Left hindlimb (tissue), 1 donor: Measurements from ENCODE around the gene LRRC10B.

Source experiments
- DNase-seq: peaks from one replicate; pipeline ENCODE4 v3.0.0-alpha.2; 2018

LRRC10B gene

DNA sequence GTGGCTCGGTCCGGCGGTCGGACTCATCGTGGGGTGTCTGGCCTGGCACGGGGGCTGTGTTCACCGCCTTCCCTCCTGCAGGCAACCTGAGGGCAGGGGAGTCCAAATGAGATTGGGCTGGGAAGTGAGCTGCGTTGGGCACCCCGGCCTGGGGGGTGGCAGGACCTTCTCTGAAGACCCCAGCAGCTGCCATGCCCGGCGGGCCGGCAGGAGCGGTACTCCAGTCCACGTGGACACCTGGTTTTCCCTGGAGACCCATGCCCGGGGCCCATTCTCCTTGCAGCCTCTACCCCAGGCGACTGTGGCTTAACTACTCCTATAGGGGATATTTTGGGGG is 24.5 kb downstream of the LRRC10B start:
- no peak for DNase-seq

DNA sequence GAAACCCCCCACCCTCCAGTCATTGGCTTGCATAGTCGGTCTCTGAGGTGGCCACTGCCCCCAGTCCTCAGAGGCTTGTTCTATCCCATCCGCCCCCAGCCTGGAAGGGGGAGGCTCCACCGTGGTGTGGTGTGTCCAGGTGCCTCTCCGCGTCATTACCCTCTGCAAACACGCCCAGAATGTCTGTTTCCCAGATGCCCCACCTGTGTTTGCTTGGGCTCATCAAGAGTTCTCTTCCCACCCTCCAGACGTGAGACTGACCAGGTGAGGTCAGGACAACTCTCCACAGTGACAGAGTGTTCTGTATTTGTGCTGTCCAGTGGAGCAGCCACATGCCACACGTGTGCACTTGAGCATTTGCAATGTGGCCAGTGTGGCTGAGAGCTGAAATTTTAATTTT is 24.9 kb downstream of the LRRC10B start:
- DNase-seq = no peak

DNA sequence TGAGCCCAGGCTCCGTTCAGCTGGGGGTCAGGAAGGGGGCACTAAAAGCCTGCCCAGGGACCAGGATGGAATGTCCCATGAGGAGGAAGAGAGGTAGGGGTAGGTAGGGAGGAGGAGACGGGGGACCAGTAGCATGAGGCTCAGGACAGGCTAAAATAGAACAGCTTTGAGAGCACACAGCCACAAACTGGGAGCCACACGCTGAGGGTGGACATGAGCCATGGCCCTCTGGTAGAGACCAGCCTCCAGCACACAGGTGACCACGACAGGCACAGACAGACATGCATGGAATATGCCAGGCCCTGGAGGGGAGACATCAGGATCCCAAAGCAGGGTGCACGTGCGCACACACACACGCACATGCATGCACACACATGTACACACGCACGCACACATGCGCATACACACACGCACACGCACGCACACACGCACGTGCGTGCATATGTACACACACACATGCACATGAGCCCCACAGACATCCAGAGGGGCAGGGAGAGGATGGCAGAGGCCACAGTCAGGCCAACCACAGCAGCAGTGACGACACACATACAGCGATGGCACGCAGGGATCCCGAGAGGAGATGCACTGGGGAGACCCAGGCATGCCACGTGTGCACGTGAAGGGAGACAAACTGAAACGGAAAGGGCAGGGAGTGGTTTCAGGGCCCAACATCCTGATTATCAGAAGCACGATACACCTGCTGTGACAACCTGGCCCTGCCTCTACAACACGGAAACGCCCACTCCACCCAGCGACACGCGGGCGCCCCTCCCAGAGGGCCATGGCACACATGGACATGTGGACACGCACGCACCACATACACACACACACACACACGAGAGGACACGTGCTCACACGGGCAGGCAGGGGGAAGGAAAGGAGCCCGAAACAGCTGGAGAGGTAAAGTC is 25.7 kb downstream of the LRRC10B start:
- no peak for DNase-seq

DNA sequence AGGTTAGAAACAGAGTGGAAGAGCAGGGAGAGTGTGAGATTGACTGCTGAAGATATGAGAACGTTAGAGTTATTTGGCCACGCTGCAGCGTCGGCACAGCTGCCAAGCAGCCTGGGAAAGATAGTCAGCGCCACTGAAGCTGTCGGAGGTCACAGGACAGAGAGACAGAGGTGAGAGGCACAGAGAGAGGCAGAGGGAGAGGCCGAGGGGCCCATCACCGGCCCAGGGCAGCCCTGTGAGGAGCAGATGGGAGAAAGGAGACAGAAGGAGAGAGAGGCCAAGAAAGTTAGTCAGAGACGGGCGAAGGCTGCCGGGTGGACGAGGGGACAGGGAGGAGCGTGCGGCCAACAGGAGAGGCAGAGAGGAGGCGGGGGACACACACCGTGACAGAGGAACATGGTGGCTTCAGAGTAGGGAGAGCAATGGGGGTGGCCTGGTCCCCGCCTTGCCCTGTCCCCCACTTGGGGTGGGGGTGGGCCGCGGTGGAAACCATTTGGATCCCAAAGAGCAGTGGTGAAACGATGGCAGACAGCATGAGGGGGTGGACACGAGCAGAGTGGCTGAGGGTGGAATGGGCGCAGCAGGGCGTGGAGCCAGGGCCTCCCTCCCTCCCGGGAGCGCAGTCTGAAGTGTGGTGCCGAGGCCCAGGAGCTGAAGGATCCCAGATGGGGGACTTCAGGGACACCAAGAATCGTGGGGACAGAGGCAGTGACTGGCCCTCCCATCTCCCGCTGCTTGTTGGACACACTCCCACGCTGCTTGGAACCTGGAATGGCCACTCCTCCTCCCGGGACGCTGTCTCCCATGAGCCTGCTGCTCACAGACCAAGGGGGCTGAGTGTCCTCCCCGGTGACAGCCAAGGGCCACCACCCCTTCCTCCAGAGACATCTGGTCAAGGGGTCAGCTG is 26.6 kb downstream of the LRRC10B start:
- DNase-seq = no peak

DNA sequence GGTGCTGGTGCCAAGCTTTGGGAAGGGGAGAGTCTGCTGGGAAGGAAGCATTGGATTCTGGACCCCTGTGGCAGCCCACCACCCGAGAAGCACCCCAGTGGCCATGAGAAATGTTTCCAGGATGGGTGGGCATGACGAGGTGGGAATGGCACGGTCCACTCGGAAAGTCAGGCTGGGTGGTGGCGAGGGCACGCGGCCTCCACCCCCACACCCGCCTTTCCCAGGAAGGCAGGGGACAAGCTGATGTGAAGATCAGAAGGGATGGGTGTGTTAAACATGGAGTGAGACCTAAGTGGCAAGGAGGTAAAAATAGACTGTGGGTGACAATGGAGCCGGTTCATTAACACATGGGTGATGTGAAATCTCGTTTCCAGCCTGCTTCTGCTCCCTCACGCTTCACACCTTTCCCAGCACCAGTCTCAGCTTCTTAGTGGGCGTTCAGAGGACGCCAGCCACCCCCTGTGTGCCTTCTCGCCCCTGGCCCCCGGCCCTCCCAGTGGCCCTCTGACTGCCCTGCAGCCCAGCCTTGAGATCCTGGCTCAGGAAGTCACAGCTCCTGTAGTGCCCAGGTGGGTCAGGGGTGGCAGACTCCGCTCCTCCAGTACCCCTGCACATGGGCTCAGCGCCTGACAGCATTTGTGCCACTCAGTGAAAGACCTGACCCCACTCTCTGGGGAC is 27.6 kb downstream of the LRRC10B start:
- no peak for DNase-seq

DNA sequence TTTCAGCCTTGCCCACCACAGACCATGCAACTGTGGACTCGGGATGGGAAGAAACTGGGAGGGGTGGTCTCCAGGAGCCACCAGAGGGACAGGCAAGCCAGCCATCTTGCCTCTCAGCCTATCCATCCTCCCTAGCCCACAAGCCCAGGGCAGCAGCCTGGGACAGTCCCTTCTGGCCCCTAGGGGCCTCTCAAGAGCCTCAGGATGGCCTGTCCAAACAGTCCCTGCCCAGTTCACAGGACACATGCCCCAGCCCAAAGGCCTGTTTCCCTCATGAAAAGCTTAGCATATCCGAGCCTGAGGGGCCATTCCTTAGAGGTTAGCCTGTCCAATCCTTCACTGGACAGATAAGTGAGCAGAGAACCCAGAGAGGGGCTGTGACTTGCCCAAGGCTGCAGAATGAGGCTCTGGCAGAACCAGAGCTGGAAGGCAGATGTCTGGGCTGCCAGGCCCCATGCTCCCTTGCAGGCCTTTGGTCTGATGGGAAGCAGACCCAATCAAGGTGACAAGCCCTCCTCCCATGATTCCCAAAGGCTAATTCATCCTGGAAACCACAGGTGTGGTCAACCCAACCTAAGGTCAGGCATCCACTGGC is 28.2 kb downstream of the LRRC10B start:
- no peak for DNase-seq

DNA sequence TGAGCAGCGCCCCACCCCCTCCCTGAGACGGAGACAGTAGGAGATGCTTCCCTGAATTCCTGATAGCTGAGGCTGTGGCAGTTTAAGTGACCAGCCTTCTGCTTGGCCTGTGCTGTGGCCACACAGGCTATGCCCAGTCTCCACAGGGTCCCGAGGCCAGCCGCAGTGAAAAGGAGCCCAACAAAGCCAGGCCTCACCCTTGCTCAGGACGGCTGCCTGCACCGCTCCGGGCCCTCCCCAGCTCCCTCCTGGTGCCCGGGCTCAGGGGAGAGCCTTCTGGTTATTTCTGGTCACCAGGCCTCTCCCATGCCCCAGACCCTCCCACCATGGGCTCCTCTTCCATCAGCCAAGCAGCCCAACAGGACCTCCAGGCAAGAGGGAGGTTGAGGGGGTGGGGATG is 28.8 kb downstream of the LRRC10B start:
- DNase-seq = no peak

DNA sequence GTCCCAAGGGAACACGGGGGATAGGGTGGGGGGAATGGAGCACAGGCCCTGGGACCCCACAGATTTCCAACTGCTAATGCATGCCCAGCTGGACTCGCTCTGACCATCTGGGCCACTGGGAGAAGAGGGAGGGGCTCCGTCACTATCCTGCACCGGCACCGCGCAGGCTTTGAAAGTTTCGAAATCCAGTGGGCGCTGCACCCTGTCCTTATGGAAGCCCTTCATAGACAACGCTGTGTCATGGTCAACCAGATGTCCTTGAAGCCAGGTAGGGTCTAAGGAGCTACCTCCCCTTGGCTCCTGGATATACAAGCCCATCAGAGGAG is 30.1 kb downstream of the LRRC10B start:
- no peak for DNase-seq

DNA sequence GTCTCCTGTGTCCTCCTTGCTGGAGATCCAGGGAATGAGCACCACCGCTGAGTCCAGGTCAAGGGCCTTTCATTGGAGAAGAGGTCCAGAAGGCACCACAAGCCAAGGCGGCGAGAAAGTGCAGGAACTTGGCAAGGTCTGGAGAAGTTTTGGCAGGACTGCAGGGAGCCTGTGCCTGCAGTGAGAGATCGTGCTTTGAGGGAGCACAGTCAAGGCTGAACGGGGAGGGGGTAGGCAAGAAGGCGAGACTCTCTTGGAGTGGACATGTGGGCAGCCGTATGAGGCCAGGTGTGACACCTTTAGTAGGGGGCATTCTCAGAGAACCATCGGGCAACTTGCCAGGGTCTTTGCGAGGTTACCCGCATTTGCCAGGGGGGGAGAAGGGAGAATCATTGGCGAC is 30.5 kb downstream of the LRRC10B start:
- no peak for DNase-seq

DNA sequence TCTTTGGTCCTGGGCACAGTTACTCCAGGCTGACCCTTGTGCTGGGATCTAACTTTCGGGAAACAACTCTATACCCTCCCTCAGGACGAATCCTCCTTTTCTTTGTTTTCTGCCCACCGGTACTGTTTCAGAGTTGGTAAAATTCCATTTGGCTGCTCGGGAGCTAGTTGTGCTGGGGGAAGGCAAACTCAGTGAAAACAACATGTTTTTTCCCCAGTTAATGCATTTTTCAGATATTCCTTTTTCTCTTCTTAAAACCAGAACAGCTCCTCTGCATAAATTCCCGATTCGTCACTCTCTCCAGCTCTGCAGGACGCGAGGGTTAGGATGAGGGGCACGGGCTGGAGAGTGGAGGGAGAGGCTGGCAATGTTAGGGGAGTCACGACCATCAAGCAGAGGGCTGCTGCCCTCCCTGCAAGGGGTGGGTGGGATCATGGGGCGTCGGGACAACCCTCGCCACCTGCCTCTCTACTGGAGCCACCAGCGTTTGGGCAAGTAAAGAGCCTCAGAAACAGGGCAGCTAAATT is 31.3 kb downstream of the LRRC10B start:
- DNase-seq = no peak

DNA sequence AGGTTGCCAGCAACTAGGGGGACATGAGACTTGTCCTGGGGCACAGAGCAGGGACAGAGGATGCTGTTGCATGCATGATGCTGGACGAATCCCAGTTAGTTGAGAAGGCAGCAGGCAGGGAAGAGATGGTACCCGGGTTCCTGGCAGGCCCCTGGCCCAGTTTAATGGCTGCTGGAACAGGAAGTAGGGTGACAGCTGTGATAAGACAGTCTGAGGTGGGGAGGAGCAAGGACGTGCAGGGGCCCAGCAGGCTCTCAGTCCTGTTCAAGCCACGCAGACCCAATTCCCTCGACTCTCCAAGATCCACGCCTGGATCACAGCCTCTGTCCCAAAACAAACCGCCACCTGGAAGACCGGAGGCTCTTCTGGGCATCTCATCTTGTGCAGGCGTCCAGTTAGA is 32.0 kb downstream of the LRRC10B start:
- DNase-seq = no peak

DNA sequence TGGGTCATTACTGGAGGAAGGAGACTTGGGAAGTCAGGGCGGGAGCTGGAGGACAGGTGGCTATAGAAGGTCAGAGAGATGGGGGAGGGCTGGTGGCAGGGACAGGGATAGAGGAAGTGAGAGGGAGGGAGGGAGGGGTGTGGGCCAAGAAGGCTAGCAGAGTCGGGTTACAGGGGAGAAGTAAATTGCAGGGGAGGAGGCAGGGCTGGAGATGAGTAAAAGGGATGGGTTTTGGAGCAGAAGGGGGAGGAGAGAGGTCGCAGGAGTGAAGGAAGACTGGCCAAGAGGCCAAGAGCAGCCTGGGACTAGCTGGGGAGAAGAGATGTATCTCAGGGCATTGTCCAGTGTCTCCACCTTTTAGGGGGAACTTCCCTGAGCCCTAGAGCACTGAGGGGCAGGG is 33.0 kb downstream of the LRRC10B start:
- DNase-seq = peak; percentile 60

DNA sequence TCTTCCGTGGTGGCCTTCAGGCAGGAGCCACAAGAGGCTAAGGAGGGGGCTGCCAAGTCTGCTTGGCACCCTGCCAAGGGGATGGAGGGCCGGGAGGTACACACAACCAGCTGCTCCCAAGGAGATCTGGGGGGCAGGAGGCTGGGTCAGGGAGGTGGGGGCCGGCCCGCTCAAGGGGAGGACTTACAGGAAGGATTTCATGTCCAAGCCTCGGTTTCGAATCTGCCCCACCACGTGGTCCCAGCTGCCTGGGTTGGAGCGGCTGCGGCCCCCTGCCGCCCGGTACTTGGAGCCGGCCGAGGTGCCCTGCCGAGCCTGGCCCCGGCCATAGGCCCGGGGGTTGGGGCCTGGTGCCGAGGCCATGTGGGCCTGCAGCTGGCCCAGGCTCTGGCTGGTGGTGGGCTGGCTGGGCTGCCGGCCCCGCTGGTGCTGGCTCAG is 33.5 kb downstream of the LRRC10B start:
- peak; percentile 48 for DNase-seq

DNA sequence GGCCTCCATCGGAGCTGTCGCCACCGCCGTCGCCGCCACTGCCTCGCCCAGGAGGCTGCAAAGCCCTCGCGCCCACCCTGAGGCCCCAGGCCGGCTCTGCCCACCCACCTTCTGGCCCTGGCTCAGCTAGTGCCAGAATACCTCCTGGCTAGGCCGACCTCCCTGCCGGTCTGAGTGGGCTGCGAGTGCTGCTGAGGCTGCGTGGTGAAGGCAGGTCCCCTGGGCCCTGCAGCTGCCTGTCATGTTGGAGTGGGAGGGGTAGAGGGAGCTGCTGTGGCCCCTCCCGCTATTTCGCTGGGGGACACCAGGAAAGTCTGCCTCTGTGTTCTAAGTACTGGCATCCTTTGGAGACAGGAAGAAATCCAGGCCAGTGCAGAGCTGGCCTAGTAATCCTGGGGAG is 34.2 kb downstream of the LRRC10B start:
- DNase-seq = no peak

DNA sequence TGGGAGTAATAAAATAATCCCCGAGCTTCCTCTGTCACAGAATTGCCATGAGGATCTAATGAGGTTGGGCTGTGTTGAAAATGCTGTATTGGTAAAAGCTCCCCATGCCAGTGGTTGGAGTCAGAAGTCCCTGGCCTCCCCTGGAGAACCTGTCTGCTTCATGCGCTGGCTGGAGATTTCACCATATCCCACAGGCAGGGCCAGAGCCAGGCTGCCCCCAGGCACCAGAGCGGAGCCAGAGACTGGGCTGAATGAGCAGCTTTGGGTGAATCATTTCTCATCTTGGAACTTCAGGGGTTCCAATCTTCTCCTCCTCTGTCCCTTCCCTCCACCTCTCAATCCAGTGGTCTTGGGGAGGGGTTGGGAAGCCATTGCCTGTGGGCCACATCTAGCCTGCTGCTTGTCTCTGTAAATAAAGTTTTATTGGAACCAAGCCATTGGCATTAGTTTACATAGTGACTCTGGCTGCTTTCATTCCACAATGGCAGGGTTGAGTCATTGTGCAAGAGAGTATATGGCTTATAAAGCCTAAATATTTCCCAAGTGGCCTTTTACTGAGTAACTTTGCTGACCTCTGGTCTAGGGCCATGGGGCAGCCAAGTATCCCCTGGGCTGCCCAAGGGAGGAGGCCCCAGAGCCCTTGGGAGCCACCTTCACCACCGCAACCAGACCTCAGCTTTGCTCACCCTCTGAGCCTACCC is 35.2 kb downstream of the LRRC10B start:
- no peak for DNase-seq

DNA sequence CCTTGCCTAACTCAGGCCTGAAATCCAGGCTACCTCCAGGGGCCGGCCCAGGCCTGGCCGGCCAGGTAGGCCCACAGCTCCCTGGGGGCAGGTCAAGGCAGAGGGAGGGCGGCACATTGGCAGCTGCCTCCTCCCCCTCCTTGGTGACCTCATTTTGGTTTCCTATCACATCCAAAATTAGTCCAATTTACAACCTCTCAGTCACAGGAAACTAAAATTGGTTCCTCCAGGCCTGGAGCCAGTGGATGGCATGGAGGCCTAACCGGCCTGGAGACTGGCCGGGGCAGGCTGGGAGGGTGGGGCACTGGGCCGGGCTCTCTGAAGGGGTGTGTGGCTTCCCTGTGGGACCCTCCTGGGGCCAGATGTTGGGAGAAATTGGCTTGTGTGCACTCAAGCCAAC is 35.9 kb downstream of the LRRC10B start:
- no peak for DNase-seq

DNA sequence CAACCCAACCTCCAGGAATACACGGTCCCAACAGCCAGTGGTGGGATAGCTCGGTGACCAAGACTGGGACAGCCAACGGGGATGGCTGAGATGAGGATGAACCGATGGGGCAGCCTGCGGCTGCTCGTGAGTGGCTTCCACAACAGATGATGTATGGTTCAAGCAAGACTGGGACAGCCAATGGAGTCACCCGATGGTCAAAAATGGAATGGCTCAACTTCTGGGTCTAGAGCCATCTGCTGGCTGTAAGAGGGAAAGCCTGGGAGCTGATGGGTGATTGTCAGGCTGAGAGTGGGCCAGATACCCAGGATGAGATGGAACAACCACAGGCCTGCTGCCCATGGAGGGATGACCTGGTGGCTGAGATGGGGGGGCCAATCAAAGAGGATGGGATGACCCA is 36.8 kb downstream of the LRRC10B start:
- DNase-seq = no peak

DNA sequence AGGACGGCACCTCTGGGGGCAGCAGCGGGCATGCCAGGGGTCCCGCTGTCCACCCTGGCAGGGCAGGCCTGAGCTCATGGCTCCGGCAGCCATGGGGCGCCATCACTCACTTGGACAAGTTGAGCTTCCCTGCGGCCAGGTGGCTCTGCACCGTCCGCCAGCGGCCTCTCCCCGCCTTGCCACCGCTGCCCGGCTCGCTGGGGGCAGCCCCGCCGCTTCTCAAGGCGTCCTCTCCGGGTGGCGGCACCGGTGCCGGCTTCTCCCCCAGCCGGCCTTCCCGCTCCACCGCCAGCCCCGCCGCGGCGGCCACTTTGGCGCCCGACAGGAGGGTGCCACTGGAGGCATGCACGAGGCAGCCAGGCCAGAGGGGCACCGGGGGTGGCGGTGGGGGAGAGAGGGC is 37.4 kb downstream of the LRRC10B start:
- no peak for DNase-seq

DNA sequence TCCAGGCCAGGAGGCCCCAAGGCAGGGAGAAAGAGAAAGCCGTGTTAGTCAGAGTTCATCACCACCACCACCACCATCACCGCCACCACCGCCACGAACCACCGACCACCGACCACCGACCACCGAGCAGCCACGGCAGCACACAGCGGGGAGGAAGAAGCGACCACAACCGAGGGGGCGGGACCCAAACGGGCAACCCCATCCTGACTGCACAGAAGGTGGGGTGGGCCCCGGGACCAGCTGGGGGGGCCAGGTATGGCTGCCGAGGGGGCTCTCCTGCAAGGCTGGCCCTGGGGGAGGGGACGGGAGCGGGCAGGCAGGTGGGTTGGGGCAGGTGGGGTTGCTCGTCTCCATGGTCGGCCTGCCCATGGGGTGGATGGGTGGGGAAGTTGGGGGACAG is 38.1 kb downstream of the LRRC10B start:
- no peak for DNase-seq

DNA sequence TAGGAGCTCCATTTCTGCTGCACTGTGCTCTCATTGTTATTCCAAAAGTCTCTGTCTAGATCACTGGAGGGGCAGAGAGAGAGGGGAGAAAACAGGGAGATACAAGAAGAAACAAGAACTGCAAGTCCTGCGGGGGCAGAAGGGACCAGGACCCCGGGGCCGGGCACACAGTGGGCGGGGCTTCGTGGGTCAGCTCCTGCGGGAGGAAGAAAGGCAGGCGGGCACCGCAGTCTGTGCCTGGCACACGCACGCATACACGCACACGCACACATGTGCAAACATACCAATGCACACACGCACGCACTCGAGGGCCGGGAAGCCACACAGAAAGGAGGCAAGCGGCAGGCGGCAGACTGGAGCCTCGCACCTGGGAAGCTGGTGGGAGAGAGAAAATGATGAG is 38.7 kb downstream of the LRRC10B start:
- no peak for DNase-seq

DNA sequence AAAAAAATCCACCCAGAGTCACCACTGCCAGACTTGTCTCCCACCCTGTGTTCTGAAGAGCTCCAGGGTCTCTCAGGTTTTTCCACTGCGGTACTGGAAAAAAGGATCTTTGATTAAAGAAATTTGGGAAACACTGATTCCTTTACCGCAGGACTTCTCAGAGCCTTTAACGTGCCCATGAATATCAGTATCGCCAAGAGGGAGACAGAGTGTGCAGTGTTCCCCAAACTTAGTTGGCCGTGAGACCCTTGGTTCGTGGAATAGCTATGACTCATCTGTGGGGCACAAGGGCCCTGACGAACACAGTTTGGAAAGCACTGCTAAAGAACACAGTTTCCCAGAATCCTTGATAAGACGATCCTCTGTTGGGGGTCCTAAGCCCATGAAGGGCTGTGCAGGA is 40.6 kb downstream of the LRRC10B start:
- DNase-seq = no peak
